Adrenal gland (tissue), 12 donors: Measurements from ENCODE around the gene TIMM21. TPM values are rescaled to one million over a fixed set of nuclear protein-coding genes. Genes with fewer than 3 reads are reported as not detected.

Experiments
- DNase-seq, 7 donors: peaks; one replicate each; pipeline ENCODE4 v3.0.0-alpha.2; 2019 to 2020
- H3K27ac ChIP-seq, 5 donors: fragments of 200-600 bp; sonication (generic) in 4 of 5; 1 replicate in 3 of 5; 2 replicates in 2 of 5; pipeline versions ENCODE4 v1.5.1 to v1.8.0; 2016 to 2020; ENCODE audit warnings: mild to moderate bottlenecking in 1 of 5
- H3K27me3 ChIP-seq: fragments of 200-600 bp; 2 replicates; pipeline ENCODE4 v1.8.0; 2021
- H3K36me3 ChIP-seq, 2 donors: fragments of 200-600 bp; replicated peaks in 1 of 2; 1 replicate in 1 of 2; 2 replicates in 1 of 2; pipeline versions ENCODE4 v1.5.1 to v1.8.0; 2018 to 2022
- H3K4me1 ChIP-seq, 2 donors: fragments of 200-600 bp; replicated peaks in 1 of 2; 1 replicate in 1 of 2; 2 replicates in 1 of 2; pipeline versions ENCODE4 v1.5.1 to v1.8.0; 2018 to 2021
- H3K4me3 ChIP-seq, 4 donors: fragments of 200-600 bp; sonication (generic) in 3 of 4; one replicate each; pipeline ENCODE4 v1.5.1; 2016 to 2018
- H3K9me3 ChIP-seq, 3 donors: fragments of 200-600 bp; sonication (generic) in 1 of 3; replicated peaks in 1 of 3; 1 replicate in 2 of 3; 2 replicates in 1 of 3; pipeline versions ENCODE4 v1.5.1 to v1.8.0; 2016 to 2021
- CTCF ChIP-seq, 6 experiments: fragments of 450-650 bp in 4 of 6; fragments of 200-600 bp in 2 of 6; sonication (generic) in 1 of 6; IDR thresholded peaks; 1 replicate in 5 of 6; 2 replicates in 1 of 6; pipeline versions ENCODE4 v1.5.1 to v1.8.0; 2016 to 2021; ENCODE audit warnings: antibody characterized with exemption in 6 of 6, mild to moderate bottlenecking in 2 of 6, moderate library complexity in 1 of 6
- POLR2A ChIP-seq, 2 donors: fragments of 450-650 bp; IDR thresholded peaks; one replicate each; pipeline ENCODE4 v1.6.1; 2017; ENCODE audit warnings: antibody characterized with exemption in 2 of 2, mild to moderate bottlenecking in 2 of 2, moderate library complexity in 1 of 2
- WGBS, 4 donors: extraction: QIAGEN DNeasy Blood & Tissue Kit in 2 of 4; methylation state at CpG; one replicate each; pipeline versions ENCODE4 v1.1.5 to v1.1.7; 2013 to 2017; 5-methylcytosine and 5-hydroxymethylcytosine counted together
- intact Hi-C, 2 donors: fragments of 100-400 bp; cut with DNase I; formaldehyde crosslinking; loops; one replicate each; pipeline versions ENCODE4 v1.14.1 to v1.15.0; 2022 to 2023
- polyA plus RNA-seq, 3 donors: library from polyadenylated mRNA; stranded (reverse); fragments of 200-250 nt in 2 of 3; fragments of 350-450 nt in 1 of 3; fragmentation: Illumina TruSeq in 1 of 3; extraction: RNeasy Lipid Tissue Mini Kit (QIAGEN cat#74804) in 1 of 3; gene quantifications; one replicate each; pipeline ENCODE4 v1.2.3, GENCODE V29; 2013 to 2014
- total RNA-seq, 9 donors: library from RNA; depleted of rRNA in 4 of 9; stranded (reverse); fragments of >200 nt in 4 of 9; fragments of 120-200 nt in 1 of 9; fragmentation: NEBNext Ultra II Directional in 1 of 9; extraction: Animal tissue kit (Norgen Biotek cat#: 25700) in 1 of 9; gene quantifications; one replicate each; pipeline versions ENCODE4 v1.1.0 to v1.2.4, GENCODE V29; 2013 to 2023
- donor health status: healthy with polysubstance abuse.
- donor health status: Bipolar disorder and iron deficiency.
- donor health status: DM: yes; HTN: yes; CAD: no.
- donor health status: DM: no; HTN: no; CAD: no.
- donor health status: DM: no; HTN: no; CAD: no.
- donor health status: DM: yes; HTN: yes; CAD: no.

Gene TIMM21
- total and polyA plus RNA-seq, 12 donors = 7.1 to 102 (median 34.2) TPM

- Histone ChIP-seq H3K4me1 (peaks cover 0 to 4% of the 10 kb centered on the region in 2 donors), H3K4me3 (no peak overlapping the region), H3K27ac (no peak overlapping the region), H3K36me3 (no peaks in the 10 kb centered on the region), H3K27me3 (no peaks in the 10 kb centered on the region), H3K9me3 (no peaks in the 10 kb centered on the region)
- TF ChIP-seq POLR2A (IDR thresholded peaks at IDR 0.05) = no peak
- no peak for TF ChIP-seq CTCF (IDR thresholded peaks at IDR 0.05)
- 72 to 83% (median 77%) methylated on average over 6 to 11 of the region's 11 CpGs for WGBS, 4 donors
- DNase-seq = no peak
- intact Hi-C loops = loop anchor here (2.0 to 10.0 kb wide), 3 partner anchors 145 to 357 kb away; no protein-coding TSS in a partner anchor
Observed at GRCh38 chr18:74197705-74198341, 49.5 kb downstream of the TIMM21 start.

- Histone ChIP-seq H3K4me1 (peaks cover 0 to 4% of the 10 kb centered on the region in 2 donors), H3K9me3 (no peaks in the 10 kb centered on the region), H3K4me3 (no peak overlapping the region), H3K27me3 (no peaks in the 10 kb centered on the region), H3K27ac (no peak overlapping the region), H3K36me3 (no peaks in the 10 kb centered on the region)
- DNase-seq = no peak
- intact Hi-C loops = loop anchor here (5.0 to 10.0 kb wide), 2 partner anchors 349 to 356 kb away; no protein-coding TSS in a partner anchor
- 60 to 86% (median 77%) methylated on average over 2 to 3 of the region's 3 CpGs; no CpG with 5 or more reads in 1 of the 4 donors for WGBS, 4 donors
- TF ChIP-seq CTCF (IDR thresholded peaks at IDR 0.05) (no peak), POLR2A (IDR thresholded peaks at IDR 0.05) (no peak)
Observed at GRCh38 chr18:74198453-74198852, 50.1 kb downstream of the TIMM21 start.

- Histone ChIP-seq H3K36me3 (no peaks in the 10 kb centered on the region), H3K27me3 (no peaks in the 10 kb centered on the region), H3K4me1 (peaks cover 0 to 4% of the 10 kb centered on the region in 2 donors), H3K4me3 (no peak overlapping the region), H3K9me3 (no peaks in the 10 kb centered on the region), H3K27ac (no peak overlapping the region)
- 65 to 75% (median 70%) methylated on average over 9 to 17 of the region's 17 CpGs for WGBS, 4 donors
- DNase-seq = no peak
- TF ChIP-seq POLR2A (IDR thresholded peaks at IDR 0.05) = no peak
- intact Hi-C loops = loop anchor here in 1 of 2 donors (5.0 kb wide), 1 partner anchor 137 kb away; no protein-coding TSS in a partner anchor
Observed at GRCh38 chr18:74200780-74201179, 52.5 kb downstream of the TIMM21 start.

- TF ChIP-seq CTCF (IDR thresholded peaks at IDR 0.05) = no peak
- no peak for TF ChIP-seq POLR2A (IDR thresholded peaks at IDR 0.05)
- Histone ChIP-seq H3K4me1 (no peaks in the 10 kb centered on the region), H3K4me3 (no peak overlapping the region), H3K27ac (no peak overlapping the region), H3K27me3 (no peaks in the 10 kb centered on the region), H3K36me3 (no peaks in the 10 kb centered on the region), H3K9me3 (no peaks in the 10 kb centered on the region)
- intact Hi-C loops = loop anchor here in 1 of 2 donors (5.0 kb wide), 1 partner anchor 133 kb away; no protein-coding TSS in a partner anchor
- 19 to 39% (median 28%) methylated on average over 5 to 7 of the region's 7 CpGs for WGBS, 4 donors
- peak in 1 of 7 donors; percentile 8 for DNase-seq
Observed at GRCh38 chr18:74203811-74204210, 55.5 kb downstream of the TIMM21 start.
